T-helper 2 cell treated with Interferon-gamma antibody and Interleukin-4, amounts not matched to agents 5 μg/mL and 100 μg/mL, for 36 hours (primary cell): ENCODE measurements around the gene SRCIN1.

Source experiments
- DNase-seq: peaks from one replicate; pipeline ENCODE4 v3.0.0; 2021; ENCODE audit warnings: low spot score
- H3K27ac Mint-ChIP-seq: one replicate; pipeline ENCODE4 v1.8.0; 2021; ENCODE audit warnings: mild to moderate bottlenecking, mixed read lengths
- H3K27me3 Mint-ChIP-seq: one replicate; pipeline ENCODE4 v1.8.0; 2021; ENCODE audit warnings: low read depth, mixed read lengths
- H3K36me3 Mint-ChIP-seq: one replicate; pipeline ENCODE4 v1.8.0; 2021; ENCODE audit warnings: low read depth, mixed read lengths
- H3K4me1 Mint-ChIP-seq: one replicate; pipeline ENCODE4 v1.8.0; 2021; ENCODE audit warnings: low read depth, mixed read lengths
- H3K4me3 Mint-ChIP-seq: one replicate; pipeline ENCODE4 v1.8.0; 2022; ENCODE audit warnings: mild to moderate bottlenecking, moderate library complexity, mixed read lengths
- H3K9me3 Mint-ChIP-seq: one replicate; pipeline ENCODE4 v1.8.0; 2021; ENCODE audit warnings: mixed read lengths

The SRCIN1 gene

GRCh38 chr17:38572669-38573365 is 32.9 kb downstream of the SRCIN1 start:
- Mint-ChIP-seq H3K27me3 (peaks cover 87% of the 10 kb centered on the region), H3K4me1 (no peaks in the 10 kb centered on the region), H3K36me3 (no peaks in the 10 kb centered on the region), H3K27ac (no peak overlapping the region), H3K9me3 (no peaks in the 10 kb centered on the region), H3K4me3 (no peak overlapping the region)
- no peak for DNase-seq

- peaks cover 86% of the 10 kb centered on the region for H3K27me3 Mint-ChIP-seq
- H3K36me3 Mint-ChIP-seq = no peaks in the 10 kb centered on the region
- no peak for DNase-seq
- no peaks in the 10 kb centered on the region for H3K4me1 Mint-ChIP-seq
- no peak overlapping the region for H3K27ac Mint-ChIP-seq
- H3K4me3 Mint-ChIP-seq = no peak overlapping the region
- H3K9me3 Mint-ChIP-seq = no peaks in the 10 kb centered on the region
Measured at GRCh38 chr17:38571833-38572668, 33.7 kb downstream of the SRCIN1 start.

- peaks cover 81% of the 10 kb centered on the region for H3K27me3 Mint-ChIP-seq
- H3K9me3 Mint-ChIP-seq = no peaks in the 10 kb centered on the region
- no peak overlapping the region for H3K27ac Mint-ChIP-seq
- DNase-seq = no peak
- no peaks in the 10 kb centered on the region for H3K4me1 Mint-ChIP-seq
- H3K36me3 Mint-ChIP-seq = no peaks in the 10 kb centered on the region
- H3K4me3 Mint-ChIP-seq = no peak overlapping the region
Measured at GRCh38 chr17:38569701-38570512, 35.8 kb downstream of the SRCIN1 start.

DNA sequence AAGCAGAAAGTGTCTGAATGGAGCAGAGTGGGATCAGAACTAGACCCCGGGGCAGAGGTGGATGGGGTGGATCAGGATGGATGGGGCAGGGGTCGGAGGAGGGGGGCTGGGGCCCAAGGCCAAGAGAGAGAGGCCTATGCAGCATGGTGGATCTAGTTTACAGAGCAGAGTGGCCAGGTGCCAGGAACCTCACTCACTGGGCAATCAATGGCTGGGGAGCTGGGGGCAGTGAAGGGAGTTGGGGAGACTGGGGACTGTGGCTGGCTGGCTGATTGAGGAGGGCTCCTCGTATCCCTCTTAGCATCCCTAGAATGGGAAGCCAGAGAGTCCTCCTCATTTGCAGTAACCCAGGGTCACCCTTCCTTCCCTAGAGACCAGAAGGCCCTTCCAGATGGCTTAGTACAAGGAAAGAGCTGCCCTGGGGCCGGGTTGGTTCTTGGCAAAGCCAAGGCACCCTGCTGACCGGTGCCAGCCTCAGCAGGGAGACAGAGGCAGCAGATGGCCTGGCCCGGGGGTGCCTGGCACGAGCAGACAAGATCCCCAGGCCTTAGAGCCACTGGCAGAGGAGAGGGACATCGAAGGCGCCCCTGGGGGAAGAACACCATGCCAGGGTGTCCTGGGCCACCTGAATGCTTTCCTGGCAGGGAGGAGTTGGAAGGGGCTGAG is 36.8 kb downstream of the SRCIN1 start:
- Mint-ChIP-seq H3K4me3 (no peak overlapping the region), H3K27ac (no peak overlapping the region), H3K9me3 (no peaks in the 10 kb centered on the region), H3K4me1 (peaks cover 2% of the 10 kb centered on the region), H3K27me3 (peaks cover 82% of the 10 kb centered on the region), H3K36me3 (no peaks in the 10 kb centered on the region)
- DNase-seq = no peak

DNA sequence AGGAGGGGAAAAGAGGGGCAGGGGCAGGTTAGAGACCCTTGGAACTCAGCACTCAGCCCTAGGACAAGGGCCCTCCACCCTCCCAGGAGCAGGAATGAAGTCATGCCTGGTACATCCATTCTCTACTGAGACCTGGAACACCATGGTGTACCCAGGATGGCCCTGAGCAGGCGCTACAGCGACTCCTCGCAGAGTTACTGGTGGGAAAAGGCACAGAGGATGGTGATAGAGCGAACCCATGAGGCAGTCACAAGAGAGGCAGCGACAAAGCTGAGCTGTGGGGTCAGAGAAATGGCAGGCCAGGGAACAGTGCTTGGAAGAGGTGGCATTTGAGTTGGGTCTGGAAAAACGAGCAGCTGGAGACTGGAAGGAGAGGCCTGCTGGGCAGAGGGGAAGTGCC is 37.5 kb downstream of the SRCIN1 start:
- Mint-ChIP-seq H3K9me3 (no peaks in the 10 kb centered on the region), H3K27ac (no peak overlapping the region), H3K36me3 (no peaks in the 10 kb centered on the region), H3K4me1 (peaks cover 2% of the 10 kb centered on the region), H3K27me3 (peaks cover 82% of the 10 kb centered on the region), H3K4me3 (no peak overlapping the region)
- no peak for DNase-seq

- peaks cover 2% of the 10 kb centered on the region for H3K4me1 Mint-ChIP-seq
- no peaks in the 10 kb centered on the region for H3K9me3 Mint-ChIP-seq
- H3K4me3 Mint-ChIP-seq = no peak overlapping the region
- H3K36me3 Mint-ChIP-seq = no peaks in the 10 kb centered on the region
- no peak overlapping the region for H3K27ac Mint-ChIP-seq
- DNase-seq = no peak
- peaks cover 86% of the 10 kb centered on the region for H3K27me3 Mint-ChIP-seq
Measured at GRCh38 chr17:38567350-38567749, 38.4 kb downstream of the SRCIN1 start.

DNA sequence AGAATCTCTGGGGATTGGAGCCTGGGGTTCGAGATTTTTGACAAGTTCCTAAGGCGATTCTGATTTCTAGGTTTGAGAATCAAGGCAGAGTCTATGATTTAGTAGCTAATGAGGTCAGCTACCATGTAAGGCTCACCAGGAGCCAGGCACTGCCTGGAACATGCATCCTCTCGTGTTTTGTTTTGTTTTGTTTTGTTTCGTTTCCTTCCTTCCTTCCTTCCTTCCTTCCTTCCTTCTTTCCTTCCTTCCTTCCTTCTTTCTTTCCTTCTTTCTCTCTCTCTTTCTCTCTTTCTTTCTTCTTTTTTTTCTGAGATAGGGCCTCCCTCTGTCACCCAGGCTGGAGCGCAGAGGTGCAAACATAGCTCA is 39.1 kb downstream of the SRCIN1 start:
- no peak for DNase-seq
- no peaks in the 10 kb centered on the region for H3K36me3 Mint-ChIP-seq
- peaks cover 2% of the 10 kb centered on the region for H3K4me1 Mint-ChIP-seq
- no peak overlapping the region for H3K4me3 Mint-ChIP-seq
- no peak overlapping the region for H3K27ac Mint-ChIP-seq
- no peaks in the 10 kb centered on the region for H3K9me3 Mint-ChIP-seq
- peaks cover 85% of the 10 kb centered on the region for H3K27me3 Mint-ChIP-seq

GRCh38 chr17:38565853-38566665 is 39.7 kb downstream of the SRCIN1 start:
- Mint-ChIP-seq H3K4me3 (no peak overlapping the region), H3K36me3 (no peaks in the 10 kb centered on the region)
- no peak for DNase-seq

GRCh38 chr17:38564869-38565268 is 40.9 kb downstream of the SRCIN1 start:
- peaks cover 82% of the 10 kb centered on the region for H3K27me3 Mint-ChIP-seq
- no peaks in the 10 kb centered on the region for H3K9me3 Mint-ChIP-seq
- H3K4me3 Mint-ChIP-seq = no peak overlapping the region
- H3K4me1 Mint-ChIP-seq = peaks cover 4% of the 10 kb centered on the region
- H3K36me3 Mint-ChIP-seq = no peaks in the 10 kb centered on the region
- no peak for DNase-seq
- no peak overlapping the region for H3K27ac Mint-ChIP-seq

More at GRCh38 chr17:38565853-38566665, 39.7 kb downstream of the SRCIN1 start:
- H3K4me1 Mint-ChIP-seq = peaks cover 2% of the 10 kb centered on the region
- no peaks in the 10 kb centered on the region for H3K9me3 Mint-ChIP-seq
- H3K27me3 Mint-ChIP-seq = peaks cover 82% of the 10 kb centered on the region
- H3K27ac Mint-ChIP-seq = no peak overlapping the region

GRCh38 chr17:38564254-38564837 is 41.4 kb downstream of the SRCIN1 start:
- H3K4me3 Mint-ChIP-seq = no peak overlapping the region
- no peaks in the 10 kb centered on the region for H3K9me3 Mint-ChIP-seq
- H3K36me3 Mint-ChIP-seq = no peaks in the 10 kb centered on the region
- peaks cover 5% of the 10 kb centered on the region for H3K4me1 Mint-ChIP-seq
- peaks cover 81% of the 10 kb centered on the region for H3K27me3 Mint-ChIP-seq
- no peak for DNase-seq
- H3K27ac Mint-ChIP-seq = no peak overlapping the region

DNA sequence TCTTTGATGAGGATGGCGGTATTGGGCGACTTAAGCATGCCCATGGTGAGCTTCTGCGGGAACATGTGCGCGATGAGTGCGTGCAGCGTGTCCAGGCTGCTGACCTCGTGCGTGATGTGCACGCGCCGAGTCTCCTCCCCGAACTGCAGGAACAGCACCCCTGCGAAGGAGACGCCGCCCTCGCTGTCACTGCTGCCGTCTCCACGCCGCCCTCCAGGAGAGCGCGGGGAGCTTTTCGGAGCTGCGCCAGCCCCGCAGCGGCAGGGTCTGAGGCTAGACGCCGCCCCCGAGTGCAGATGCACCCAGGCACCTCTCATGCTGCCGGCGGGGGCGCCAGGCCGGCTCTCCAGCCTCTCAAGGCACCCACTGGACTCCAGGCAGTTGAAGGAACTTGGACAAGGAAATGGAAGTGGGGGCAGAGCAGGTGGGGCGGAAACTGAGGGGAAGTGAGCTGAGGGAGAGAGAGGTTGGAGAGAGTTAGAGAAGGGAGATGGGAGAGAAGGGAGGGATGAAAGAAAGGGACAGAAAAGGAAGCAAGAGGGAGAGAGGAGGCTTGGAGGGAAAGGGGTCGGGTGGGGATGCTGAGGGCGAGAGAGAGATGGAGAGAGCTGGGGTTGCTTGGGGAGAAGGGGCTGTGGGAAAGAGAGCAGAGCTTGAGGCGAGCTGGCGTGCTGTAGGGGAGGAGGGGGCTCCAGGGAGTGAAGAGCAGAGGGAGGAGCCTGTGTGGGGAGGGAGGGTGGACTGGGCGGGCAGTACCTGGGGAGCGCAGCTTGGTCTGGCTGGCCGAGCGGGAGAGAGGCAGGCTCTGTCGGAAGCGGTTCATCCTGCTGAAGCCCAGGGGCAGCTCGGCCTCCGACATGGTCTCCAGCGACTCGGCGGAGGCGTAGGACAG is 42.1 kb downstream of the SRCIN1 start:
- no peak for DNase-seq
- peaks cover 82% of the 10 kb centered on the region for H3K27me3 Mint-ChIP-seq
- no peaks in the 10 kb centered on the region for H3K36me3 Mint-ChIP-seq
- H3K4me1 Mint-ChIP-seq = peaks cover 12% of the 10 kb centered on the region
- no peaks in the 10 kb centered on the region for H3K9me3 Mint-ChIP-seq
- H3K4me3 Mint-ChIP-seq = no peak overlapping the region
- H3K27ac Mint-ChIP-seq = no peak overlapping the region

DNA sequence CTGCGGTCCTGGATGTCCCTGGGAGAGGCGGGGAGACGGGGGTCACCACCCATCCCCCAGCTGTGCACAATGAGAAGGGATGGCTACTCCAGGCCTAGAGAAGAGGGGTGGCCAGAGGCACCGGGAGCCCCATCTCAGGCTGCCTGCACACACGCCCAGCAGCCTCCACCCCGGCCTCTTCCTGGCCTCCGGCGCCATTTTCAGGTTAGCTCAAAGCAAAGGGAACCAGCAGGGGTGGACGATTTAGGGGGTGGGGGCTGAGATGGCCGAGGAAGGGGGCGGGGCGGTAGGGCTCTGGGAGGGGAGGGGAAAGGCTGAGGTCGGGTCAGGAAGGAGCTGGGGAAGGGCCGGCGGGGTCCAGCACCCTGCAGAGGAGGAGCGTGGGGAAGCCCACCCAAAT is 42.8 kb downstream of the SRCIN1 start:
- Mint-ChIP-seq H3K4me1 (peaks cover 14% of the 10 kb centered on the region), H3K9me3 (no peaks in the 10 kb centered on the region), H3K36me3 (no peaks in the 10 kb centered on the region), H3K4me3 (no peak overlapping the region), H3K27me3 (peaks cover 77% of the 10 kb centered on the region), H3K27ac (no peak overlapping the region)
- no peak for DNase-seq
